Spleen (tissue), 11 donors: ENCODE measurements around the gene GPC3. TPM values are rescaled to one million over a fixed set of nuclear protein-coding genes. Genes with fewer than 3 reads are reported as not detected.

Experiments
- DNase-seq: peaks from one replicate; pipeline ENCODE4 v3.0.0-alpha.2; 2020
- H3K27ac ChIP-seq, 8 donors: fragments of 200-600 bp; sonication (generic) in 7 of 8; 1 replicate in 4 of 8; 2 replicates in 4 of 8; pipeline versions ENCODE4 v1.5.0 to v1.8.0; 2016 to 2021; ENCODE audit warnings: inconsistent platforms in 4 of 8, mild to moderate bottlenecking in 4 of 8, moderate library complexity in 1 of 8
- H3K27me3 ChIP-seq, 7 donors: fragments of 200-600 bp; sonication (generic) in 6 of 7; replicated peaks in 1 of 7; 1 replicate in 4 of 7; 2 replicates in 3 of 7; pipeline versions ENCODE4 v1.5.0 to v1.8.0; 2016 to 2021; ENCODE audit warnings: inconsistent platforms in 3 of 7, mild to moderate bottlenecking in 1 of 7
- H3K36me3 ChIP-seq, 6 donors: fragments of 200-600 bp; sonication (generic) in 5 of 6; 1 replicate in 4 of 6; 2 replicates in 2 of 6; pipeline versions ENCODE4 v1.5.0 to v1.8.0; 2016 to 2021; ENCODE audit warnings: inconsistent platforms in 2 of 6
- H3K4me1 ChIP-seq, 6 donors: fragments of 200-600 bp; sonication (generic) in 5 of 6; 1 replicate in 3 of 6; 2 replicates in 3 of 6; pipeline versions ENCODE4 v1.5.0 to v1.8.0; 2016 to 2021; ENCODE audit warnings: inconsistent platforms in 3 of 6
- H3K4me3 ChIP-seq, 8 donors: fragments of 200-600 bp; sonication (generic) in 7 of 8; 1 replicate in 4 of 8; 2 replicates in 4 of 8; pipeline versions ENCODE4 v1.5.0 to v1.8.0; 2016 to 2021; ENCODE audit warnings: inconsistent platforms in 4 of 8, mild to moderate bottlenecking in 4 of 8, moderate library complexity in 2 of 8
- H3K9me3 ChIP-seq, 8 donors: fragments of 200-600 bp; sonication (generic) in 7 of 8; 1 replicate in 4 of 8; 2 replicates in 4 of 8; pipeline versions ENCODE4 v1.5.0 to v1.8.0; 2016 to 2021; ENCODE audit warnings: inconsistent platforms in 4 of 8
- CTCF ChIP-seq, 11 experiments: fragments of 200-600 bp in 7 of 11; fragments of 450-650 bp in 4 of 11; sonication (generic) in 4 of 11; IDR thresholded peaks in 8 of 11; conservative IDR thresholded peaks in 3 of 11; 1 replicate in 7 of 11; 2 replicates in 4 of 11; pipeline versions ENCODE4 v1.4.0 to v1.8.0; 2016 to 2021; ENCODE audit warnings: antibody characterized with exemption in 11 of 11, inconsistent platforms in 4 of 11, mild to moderate bottlenecking in 1 of 11
- POLR2A ChIP-seq, 3 donors: fragments of 450-650 bp; IDR thresholded peaks; one replicate each; pipeline ENCODE4 v1.5.1; 2017; ENCODE audit warnings: antibody characterized with exemption in 3 of 3, mild to moderate bottlenecking in 1 of 3
- POLR2AphosphoS5 ChIP-seq, 3 donors: sonication (generic); formaldehyde crosslinking; IDR thresholded peaks; one replicate each; pipeline ENCODE4 v1.5.1; 2017; ENCODE audit warnings: antibody characterized with exemption in 3 of 3
- WGBS, 5 donors: extraction: QIAGEN DNeasy Blood & Tissue Kit in 3 of 5; methylation state at CpG; one replicate each; pipeline versions ENCODE4 v1.1.5 to v1.1.7; 2013 to 2018; 5-methylcytosine and 5-hydroxymethylcytosine counted together
- intact Hi-C: fragments of 100-400 bp; cut with DNase I; formaldehyde crosslinking; loops from one replicate; pipeline ENCODE4 v1.15.0; 2023; ENCODE audit warnings: low total_unique reads
- polyA plus RNA-seq, 3 donors: library from polyadenylated mRNA; stranded (reverse); fragments of 200-250 nt; gene quantifications; one replicate each; pipeline ENCODE4 v1.2.1, GENCODE V29; 2013
- total RNA-seq, 7 donors: library from RNA; depleted of rRNA in 3 of 7; stranded (reverse); fragments of >200 nt in 3 of 7; fragmentation: NEBNext Ultra II Directional in 4 of 7; extraction: Animal tissue kit (Norgen Biotek cat#: 25700) in 4 of 7; gene quantifications; one replicate each; pipeline versions ENCODE4 v1.1.0 to v1.2.1, GENCODE V29; 2016 to 2021
- donor health status: healthy with polysubstance abuse.
- donor health status: DM: no; HTN: no; CAD: no; lungs with moderate emphysema.
- donor health status: DM: no; HTN: no; CAD: no.
- donor health status: Bipolar disorder and iron deficiency.
- donor health status: healthy.
- donor health status: DM: no; HTN: no; CAD: no.
- donor health status: DM: yes; HTN: yes; CAD: no.

The GPC3 gene
- total and polyA plus RNA-seq, 10 donors, result 0.41 to 3.3 (median 1.5) TPM

GRCh38 chrX:134002921-134003615 lies 17.7 kb upstream of the GPC3 start:
- H3K27ac ChIP-seq, result no peak overlapping the region
- H3K4me1 ChIP-seq, result no peaks in the 10 kb centered on the region
- intact Hi-C loops, result no loop called here
- WGBS, 5 donors, result 58 to 70% (median 66%) methylated on average over 4 of the region's 4 CpGs
- H3K4me3 ChIP-seq, result no peak overlapping the region
- H3K27me3 ChIP-seq, result peaks cover 0 to 6% (median 0%) of the 10 kb centered on the region in 7 donors
- H3K36me3 ChIP-seq, result no peaks in the 10 kb centered on the region
- TF ChIP-seq POLR2AphosphoS5 (IDR thresholded peaks at IDR 0.05) (no peak), CTCF (IDR thresholded peaks at IDR 0.05 in 8 of 11, conservative IDR thresholded peaks at IDR 0.05 in 3 of 11) (no peak), POLR2A (IDR thresholded peaks at IDR 0.05) (no peak)
- no peak for DNase-seq
- H3K9me3 ChIP-seq, result no peaks in the 10 kb centered on the region

- intact Hi-C loops, result no loop called here
Measured at GRCh38 chrX:134000260-134001245, 15.2 kb upstream of the GPC3 start.

DNA sequence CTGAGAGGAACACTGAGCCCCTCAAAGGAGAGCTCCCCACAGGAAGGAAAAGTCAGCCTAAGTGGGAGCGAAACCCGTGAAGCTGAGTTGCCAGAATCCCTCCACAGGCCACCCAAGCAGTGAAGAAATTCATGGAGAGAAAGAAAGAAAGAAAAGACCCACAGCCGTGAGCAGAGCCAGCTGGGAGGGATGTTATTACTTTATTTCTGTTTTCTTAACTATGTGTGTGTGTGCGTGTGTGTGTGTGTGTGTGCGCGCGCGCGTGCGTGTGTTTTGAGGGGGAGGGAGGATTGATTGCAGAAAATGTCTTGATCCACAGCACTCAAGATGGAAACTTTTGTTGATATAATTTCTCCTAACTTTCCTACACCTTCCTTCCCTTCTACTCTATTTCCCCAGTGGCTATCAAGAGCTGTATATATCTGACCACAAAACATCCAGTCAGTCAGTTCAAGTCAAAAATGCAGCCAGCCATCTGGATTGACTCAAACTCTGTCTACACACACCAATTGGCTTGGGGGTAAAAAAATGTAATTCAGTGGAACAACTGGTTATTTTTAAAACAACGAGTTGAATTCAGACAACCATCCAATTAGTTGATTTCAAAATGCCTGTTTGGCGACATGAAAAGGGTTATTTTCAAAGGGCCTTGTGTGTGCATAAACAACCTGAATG lies 13.8 kb upstream of the GPC3 start:
- DNase-seq, result no peak
- H3K4me3 ChIP-seq, result no peak overlapping the region
- no peaks in the 10 kb centered on the region for H3K4me1 ChIP-seq
- intact Hi-C loops, result no loop called here
- peaks cover 0 to 6% (median 0%) of the 10 kb centered on the region in 7 donors for H3K27me3 ChIP-seq
- TF ChIP-seq CTCF (IDR thresholded peaks at IDR 0.05 in 8 of 11, conservative IDR thresholded peaks at IDR 0.05 in 3 of 11) (no peak), POLR2AphosphoS5 (IDR thresholded peaks at IDR 0.05) (no peak), POLR2A (IDR thresholded peaks at IDR 0.05) (no peak)
- peak overlapping the region in 1 of 8 donors; percentile 10 for H3K27ac ChIP-seq
- H3K36me3 ChIP-seq, result no peaks in the 10 kb centered on the region
- WGBS, 5 donors, result 72 to 84% (median 76%) methylated on average over 12 of the region's 12 CpGs
- no peaks in the 10 kb centered on the region for H3K9me3 ChIP-seq

More at GRCh38 chrX:134000260-134001245, 15.2 kb upstream of the GPC3 start:
- DNase-seq, result no peak
- no peak overlapping the region for H3K4me3 ChIP-seq
- H3K27ac ChIP-seq, result no peak overlapping the region
- peaks cover 0 to 6% (median 0%) of the 10 kb centered on the region in 7 donors for H3K27me3 ChIP-seq
- 63 to 90% (median 82%) methylated on average over 14 of the region's 14 CpGs for WGBS, 5 donors
- H3K4me1 ChIP-seq, result no peaks in the 10 kb centered on the region
- no peaks in the 10 kb centered on the region for H3K9me3 ChIP-seq
- TF ChIP-seq CTCF (IDR thresholded peaks at IDR 0.05 in 8 of 11, conservative IDR thresholded peaks at IDR 0.05 in 3 of 11) (no peak), POLR2A (IDR thresholded peaks at IDR 0.05) (no peak), POLR2AphosphoS5 (IDR thresholded peaks at IDR 0.05) (no peak)
- no peaks in the 10 kb centered on the region for H3K36me3 ChIP-seq
